Testis (tissue), 2 donors: ENCODE data around the gene CA5B.
"Not testable (repeated sequence)": the region's sequence is repeated elsewhere in the genome, so short reads cannot be mapped to it uniquely, and the experiment has no call there.

Experiments
- POLR2A ChIP-seq: fragments of 450-650 bp; IDR thresholded peaks from one replicate; pipeline ENCODE4 v1.6.1; 2017; ENCODE audit warnings: antibody characterized with exemption, mild to moderate bottlenecking, moderate library complexity
- TF ChIP-seq, protein P1 (sequence below), 3 experiments: fragments of 450-650 bp in 2 of 3; fragments of 200-600 bp in 1 of 3; sonication (generic) in 1 of 3; IDR thresholded peaks; one replicate each; pipeline ENCODE4 v1.5.1; 2016 to 2019; ENCODE audit warnings: antibody characterized with exemption in 3 of 3, mild to moderate bottlenecking in 2 of 3, moderate library complexity in 1 of 3

DNA sequence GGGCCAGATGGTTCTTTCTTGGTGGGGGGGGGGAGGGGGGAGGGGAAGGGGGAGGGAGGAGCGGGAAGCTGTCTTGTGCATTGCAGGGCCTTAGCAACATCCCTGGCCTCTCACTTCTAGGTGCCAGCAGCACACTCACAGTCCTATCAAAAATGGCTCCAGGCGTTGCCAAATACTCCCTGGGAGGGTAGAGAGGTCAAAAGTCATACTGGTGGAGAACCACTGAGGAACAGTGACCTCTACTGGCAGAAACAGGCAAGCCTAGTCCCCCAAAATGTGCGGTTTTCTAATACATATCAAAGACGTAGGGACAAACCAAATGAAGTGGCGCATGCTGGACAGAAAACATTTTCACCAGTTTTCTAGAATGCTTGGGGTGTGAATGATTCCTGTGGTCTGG, 34.3 kb upstream of the CA5B start:
- TF ChIP-seq, protein P1, sequence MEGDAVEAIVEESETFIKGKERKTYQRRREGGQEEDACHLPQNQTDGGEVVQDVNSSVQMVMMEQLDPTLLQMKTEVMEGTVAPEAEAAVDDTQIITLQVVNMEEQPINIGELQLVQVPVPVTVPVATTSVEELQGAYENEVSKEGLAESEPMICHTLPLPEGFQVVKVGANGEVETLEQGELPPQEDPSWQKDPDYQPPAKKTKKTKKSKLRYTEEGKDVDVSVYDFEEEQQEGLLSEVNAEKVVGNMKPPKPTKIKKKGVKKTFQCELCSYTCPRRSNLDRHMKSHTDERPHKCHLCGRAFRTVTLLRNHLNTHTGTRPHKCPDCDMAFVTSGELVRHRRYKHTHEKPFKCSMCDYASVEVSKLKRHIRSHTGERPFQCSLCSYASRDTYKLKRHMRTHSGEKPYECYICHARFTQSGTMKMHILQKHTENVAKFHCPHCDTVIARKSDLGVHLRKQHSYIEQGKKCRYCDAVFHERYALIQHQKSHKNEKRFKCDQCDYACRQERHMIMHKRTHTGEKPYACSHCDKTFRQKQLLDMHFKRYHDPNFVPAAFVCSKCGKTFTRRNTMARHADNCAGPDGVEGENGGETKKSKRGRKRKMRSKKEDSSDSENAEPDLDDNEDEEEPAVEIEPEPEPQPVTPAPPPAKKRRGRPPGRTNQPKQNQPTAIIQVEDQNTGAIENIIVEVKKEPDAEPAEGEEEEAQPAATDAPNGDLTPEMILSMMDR (IDR thresholded peaks at IDR 0.05): not testable (repeated sequence)
- not testable (repeated sequence) for TF ChIP-seq POLR2A
